Vagina (tissue), 2 donors: ENCODE data around the gene RTCA.

Experiments
- CTCF ChIP-seq, 3 experiments: fragments of 450-650 bp in 2 of 3; fragments of 200-600 bp in 1 of 3; sonication (generic) in 1 of 3; IDR thresholded peaks; one replicate each; pipeline ENCODE4 v1.5.1; 2017 to 2019; ENCODE audit warnings: antibody characterized with exemption in 3 of 3, mild to moderate bottlenecking in 2 of 3, moderate library complexity in 2 of 3
- POLR2A ChIP-seq, 2 donors: fragments of 450-650 bp; IDR thresholded peaks; one replicate each; pipeline ENCODE4 v1.6.1; 2017; ENCODE audit warnings: antibody characterized with exemption in 2 of 2, mild to moderate bottlenecking in 2 of 2, moderate library complexity in 2 of 2
- POLR2AphosphoS5 ChIP-seq, 2 donors: sonication (generic); formaldehyde crosslinking; IDR thresholded peaks; one replicate each; pipeline ENCODE4 v1.9.0; 2017; ENCODE audit warnings: antibody characterized with exemption in 2 of 2, mild to moderate bottlenecking in 2 of 2, low read depth in 1 of 2; ENCODE audit not compliant: insufficient read depth in 1 of 2

- no peak for TF ChIP-seq CTCF (IDR thresholded peaks at IDR 0.05)
- no peak for TF ChIP-seq POLR2A (IDR thresholded peaks at IDR 0.05)
- no peak for TF ChIP-seq POLR2AphosphoS5 (IDR thresholded peaks at IDR 0.05; ENCODE audit: insufficient read depth in 1 of 2, low read depth in 1 of 2)
These were observed 2.2 kb downstream of the RTCA start for GRCh38 chr1:100268202-100268601.
